HG03135 (cell line): ENCODE results near the gene ABHD5.
"Not testable (repeated sequence)": the region's sequence is repeated elsewhere in the genome, so short reads cannot be mapped to it uniquely, and the experiment has no call there.

Experiments
- ATAC-seq: cut with Tn5 transposase; IDR thresholded peaks from one replicate; pipeline ENCODE4 v1.9.1; 2021; ENCODE audit warnings: mild to moderate bottlenecking, moderate library complexity; ENCODE audit not compliant: unreplicated experiment

Gene ABHD5

DNA sequence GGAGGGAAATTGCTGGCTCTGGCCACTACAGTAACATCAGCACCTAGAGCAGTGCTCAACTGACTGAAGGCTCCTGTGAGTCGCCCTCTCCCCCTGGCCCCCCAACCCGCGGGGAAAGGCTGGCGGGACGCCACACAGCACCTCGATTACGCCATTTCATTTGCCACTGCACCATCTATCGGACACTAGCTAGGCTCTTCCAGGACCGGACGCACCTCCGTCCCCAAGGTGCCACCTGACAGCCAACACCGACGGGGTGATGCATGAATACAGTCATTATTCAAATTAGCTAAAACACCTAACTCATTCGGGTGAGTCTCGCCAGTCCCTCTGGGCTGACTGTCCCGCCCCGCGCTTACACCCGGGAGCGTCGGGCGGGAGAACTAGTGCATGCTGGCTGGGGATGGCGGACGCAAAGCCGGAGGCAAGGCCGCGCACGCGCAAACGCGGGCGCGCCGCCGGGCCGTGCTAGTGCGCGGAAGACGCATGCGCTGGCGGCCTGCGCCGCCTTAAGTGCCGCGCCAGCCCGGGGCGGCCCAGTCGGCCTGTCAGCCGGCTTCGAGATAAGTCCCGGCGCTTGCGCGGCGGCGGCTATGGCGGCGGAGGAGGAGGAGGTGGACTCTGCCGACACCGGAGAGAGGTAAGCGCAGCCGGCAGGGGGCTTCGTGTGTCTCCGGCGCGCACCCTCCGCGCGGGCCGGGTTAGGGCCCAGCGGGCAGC is at the start of gene ABHD5:
Gene ABHD5 (plus strand): TSS at position 539 of the 720 bp plus-strand sequence. CDS start 55 bp downstream, at position 594.
- peak; percentile 80 for ATAC-seq

DNA sequence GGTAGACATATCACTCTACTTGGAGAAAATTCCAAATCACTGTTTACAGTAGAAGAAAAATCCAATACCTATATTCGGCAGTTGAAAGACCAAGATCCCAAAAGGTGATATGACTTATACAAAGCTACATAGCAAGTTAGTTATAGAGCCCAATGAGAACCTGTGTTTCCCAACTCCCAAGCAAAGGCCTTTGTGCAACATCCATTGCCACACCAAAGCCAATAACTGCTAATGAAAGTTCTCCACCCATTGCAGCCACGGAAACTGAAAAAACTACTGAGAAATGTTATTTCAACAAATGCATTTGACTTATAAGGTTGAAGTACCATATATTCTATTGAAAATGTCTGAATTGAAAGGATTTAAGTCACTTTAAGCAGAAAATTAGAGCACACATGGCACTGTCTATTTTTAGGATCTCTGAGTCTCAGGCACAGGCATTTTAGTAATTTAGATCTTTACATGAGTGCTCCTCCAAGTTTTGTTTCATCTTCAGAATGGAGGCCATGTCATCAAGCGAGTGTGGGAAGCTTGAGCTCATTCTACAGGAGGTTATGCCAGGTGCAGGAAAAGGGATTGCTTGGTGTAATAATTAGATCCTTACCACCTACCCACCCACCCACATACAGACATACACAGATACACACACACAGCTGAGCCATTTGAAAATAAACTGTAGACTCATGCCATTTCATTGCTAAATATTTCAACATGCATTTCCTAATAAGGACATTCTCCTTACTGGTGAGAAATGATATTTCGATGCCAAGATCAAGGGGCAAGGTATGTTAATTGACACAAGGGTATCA is 49.2 kb upstream of the ABHD5 start:
- ATAC-seq = no peak

DNA sequence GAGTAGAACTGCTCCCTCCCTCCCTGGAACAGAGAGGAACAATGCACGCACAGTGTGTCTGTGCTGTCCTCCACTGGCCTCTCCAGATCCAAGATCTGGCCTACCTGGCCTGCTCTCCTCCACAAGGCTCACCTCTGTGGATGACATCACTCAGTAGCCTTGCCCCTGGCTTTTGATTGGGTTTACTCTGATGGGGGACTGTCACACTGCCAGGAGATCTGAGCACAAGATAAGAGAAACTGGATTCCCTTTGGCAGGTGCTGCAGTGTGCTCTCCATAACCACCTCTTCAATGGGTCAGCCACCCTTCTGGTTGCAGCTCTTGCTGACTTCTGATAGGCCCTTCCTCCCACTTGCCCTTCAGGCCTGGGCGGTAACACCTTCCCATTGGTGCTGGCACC is 46.3 kb upstream of the ABHD5 start:
- no peak for ATAC-seq

DNA sequence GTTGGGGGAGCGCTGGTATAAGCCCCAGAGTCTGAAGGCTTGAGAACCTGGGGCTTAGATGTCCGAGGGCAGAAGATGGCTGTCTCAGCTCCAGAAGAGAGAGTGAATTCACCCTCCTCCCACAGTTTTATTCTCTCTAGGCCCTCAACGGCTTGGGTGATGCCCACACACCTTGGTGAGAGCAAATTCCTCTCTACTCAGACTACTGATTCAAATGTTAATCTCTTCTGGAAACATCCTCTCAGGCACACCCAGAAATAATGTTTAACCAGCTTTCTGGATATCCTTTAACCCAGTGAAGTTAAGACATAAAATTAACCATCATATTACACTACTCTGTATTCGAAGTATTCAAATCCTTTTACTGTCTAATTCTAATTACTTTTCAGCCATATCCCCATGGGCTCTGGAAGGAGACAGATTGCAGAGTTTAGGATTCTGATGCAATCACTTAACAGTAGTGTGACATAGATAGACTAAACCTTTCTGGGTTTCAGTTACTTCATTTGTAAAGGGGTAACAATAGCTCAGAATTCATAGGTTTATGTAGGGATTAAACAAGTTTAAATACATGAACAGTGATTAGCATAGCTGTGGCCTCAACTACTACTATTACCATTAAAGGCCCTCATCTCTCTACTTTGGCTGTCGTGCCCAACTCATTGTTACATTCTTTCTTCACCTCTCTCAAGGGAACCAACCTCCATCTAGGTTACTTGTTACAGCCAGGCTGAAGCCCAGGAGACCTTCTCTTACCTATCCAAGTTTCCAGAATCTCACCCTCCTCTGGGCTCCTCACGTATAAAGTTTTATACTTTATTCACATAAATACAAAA is 43.2 kb upstream of the ABHD5 start:
- ATAC-seq = no peak

DNA sequence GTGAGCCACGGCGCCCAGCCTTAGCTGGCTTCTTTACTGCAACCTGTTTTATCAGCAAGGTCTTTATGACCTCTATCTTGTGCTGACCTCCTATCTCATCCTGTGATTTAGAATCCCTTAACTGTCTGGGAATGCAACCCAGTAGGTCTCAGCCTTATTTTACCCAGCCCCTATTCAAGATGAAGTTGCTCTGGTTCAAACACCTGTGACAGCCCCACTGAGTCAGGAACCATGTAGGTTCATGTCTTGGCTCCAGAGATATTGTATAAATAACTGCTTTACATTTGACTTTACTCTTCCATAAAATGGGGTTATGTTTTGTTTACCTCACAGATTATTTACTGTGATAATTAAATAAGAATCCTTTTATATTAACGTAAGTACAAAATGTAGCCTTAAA is 41.8 kb upstream of the ABHD5 start:
- no peak for ATAC-seq

DNA sequence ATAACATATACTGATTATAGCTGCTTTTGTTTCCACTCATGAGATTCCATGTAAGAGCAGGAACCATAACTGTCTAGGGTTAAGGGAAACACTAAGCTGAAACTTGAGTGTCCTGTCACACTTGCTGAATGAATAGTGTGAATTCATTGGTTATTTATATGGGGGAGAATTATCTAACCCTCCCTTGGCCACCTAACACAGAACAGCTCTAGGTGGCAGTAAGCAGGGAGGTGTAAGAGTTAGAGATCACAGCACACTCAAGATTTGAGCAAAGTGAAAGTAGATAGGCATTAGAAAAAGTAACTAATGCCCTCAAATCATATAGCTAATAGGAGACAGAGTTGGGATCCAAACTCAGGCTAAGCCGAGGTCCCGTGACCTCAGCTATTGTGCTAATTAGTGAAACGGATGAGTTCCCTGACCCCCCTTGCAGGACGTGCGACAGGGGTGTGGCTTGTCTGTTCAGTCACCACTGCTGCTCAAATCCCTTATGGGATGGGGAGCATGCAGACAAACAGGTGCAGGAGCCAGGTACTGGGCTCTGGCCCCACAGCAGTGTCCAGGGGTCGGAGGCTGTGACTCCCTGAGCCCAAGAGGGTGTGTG is 41.3 kb upstream of the ABHD5 start:
- no peak for ATAC-seq

DNA sequence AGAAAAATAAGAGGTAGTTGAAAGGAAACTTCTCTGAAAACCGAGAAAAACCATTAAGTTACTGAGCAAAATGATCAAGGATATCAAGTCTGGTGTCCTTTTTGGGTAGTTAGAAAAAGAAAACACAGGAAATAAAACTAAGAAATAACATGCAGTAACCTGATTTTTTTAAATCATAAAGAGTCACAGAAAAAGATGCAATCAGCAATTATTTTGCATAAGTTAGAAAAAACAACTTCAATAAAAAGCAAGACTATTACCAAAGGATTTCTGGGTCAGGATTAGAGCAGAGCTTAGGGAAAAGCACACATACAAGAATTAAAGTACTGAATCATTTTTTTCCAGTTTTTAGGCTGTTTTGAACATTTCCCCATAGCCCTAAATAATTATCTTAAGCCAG is 40.4 kb upstream of the ABHD5 start:
- ATAC-seq = no peak

DNA sequence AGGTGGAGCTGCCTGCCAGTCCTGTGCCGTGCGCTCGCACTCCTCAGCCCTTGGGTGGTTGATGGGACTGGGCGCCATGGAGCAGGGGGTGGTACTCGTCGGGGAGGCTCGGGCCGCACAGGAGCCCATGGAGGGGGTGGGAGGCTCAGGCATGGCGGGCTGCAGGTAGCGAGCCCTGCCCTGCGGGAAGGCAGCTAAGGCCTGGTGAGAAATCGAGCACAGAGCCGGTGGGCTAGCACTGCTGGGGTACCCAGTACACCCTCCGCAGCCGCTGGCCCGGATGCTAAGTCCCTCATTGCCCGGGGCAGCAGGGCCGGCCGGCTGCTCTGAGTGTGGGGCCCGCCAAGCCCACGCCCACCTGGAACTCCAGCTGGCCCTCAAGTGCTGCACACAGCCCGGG is 34.3 kb upstream of the ABHD5 start:
- not testable (repeated sequence) for ATAC-seq

DNA sequence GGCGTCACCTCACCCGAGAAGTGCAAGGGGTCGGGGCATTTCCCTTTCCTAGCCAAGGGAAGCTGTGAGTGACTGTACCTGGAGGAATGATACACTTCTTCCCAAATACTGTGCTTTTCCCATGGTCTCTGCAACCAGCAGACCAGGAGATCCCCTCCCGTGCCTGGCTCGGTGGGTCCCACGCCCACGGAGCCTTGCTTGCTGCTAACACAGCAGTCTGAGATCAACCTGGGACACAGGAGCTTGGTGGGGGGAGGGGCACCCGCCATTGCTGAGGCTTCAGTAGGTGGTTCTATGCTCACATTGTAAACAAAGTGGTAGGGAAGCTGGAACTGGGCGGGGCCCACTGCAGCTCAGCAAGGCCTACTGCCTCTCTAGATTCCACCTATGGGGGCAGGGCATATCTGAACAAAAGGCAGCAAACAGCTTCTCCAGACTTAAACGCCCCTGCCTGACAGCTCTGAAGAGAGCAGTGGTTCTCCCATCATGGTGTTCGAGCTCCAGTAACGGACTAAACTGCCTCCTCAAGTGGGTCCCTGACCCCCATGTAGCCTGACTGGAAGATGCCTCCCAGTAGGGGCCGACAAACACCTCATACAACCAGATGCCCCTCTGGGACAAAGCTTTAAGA is 31.4 kb upstream of the ABHD5 start:
- ATAC-seq = no peak

DNA sequence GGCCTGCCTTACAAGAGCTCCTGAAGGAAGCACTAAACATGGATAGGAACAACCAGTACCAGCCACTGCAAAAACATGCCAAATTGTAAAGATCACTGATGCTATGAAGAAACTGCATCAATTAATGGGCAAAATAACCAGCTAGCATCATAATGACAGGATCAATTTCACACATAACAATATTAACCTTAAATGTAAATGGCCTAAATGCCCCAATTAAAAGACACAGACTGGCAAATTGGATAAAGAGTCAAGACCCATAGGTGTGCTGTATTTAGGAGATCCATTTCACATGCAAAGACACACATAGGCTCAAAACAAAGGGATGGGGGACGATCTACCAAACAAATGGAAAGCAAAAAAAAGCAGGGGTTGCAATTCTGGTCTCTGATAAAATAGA is 29.4 kb upstream of the ABHD5 start:
- ATAC-seq = not testable (repeated sequence)

DNA sequence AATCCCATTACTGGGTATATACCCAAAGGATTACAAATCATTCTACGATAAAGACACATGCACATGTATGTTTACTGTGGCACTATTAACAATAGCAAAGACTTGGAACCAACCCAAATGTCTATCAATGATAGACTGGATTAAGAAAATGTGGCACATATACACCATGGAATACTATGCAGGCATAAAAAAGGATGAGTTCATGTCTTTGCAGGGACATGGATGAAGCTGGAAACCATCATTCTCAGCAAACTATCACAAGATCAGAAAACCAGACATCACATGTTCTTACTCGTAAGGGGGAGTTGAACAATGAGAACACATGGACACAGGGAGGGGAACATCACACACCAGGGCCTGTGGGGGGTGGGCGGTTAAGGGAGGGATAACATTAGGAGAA is 25.7 kb upstream of the ABHD5 start:
- ATAC-seq = not testable (repeated sequence)

DNA sequence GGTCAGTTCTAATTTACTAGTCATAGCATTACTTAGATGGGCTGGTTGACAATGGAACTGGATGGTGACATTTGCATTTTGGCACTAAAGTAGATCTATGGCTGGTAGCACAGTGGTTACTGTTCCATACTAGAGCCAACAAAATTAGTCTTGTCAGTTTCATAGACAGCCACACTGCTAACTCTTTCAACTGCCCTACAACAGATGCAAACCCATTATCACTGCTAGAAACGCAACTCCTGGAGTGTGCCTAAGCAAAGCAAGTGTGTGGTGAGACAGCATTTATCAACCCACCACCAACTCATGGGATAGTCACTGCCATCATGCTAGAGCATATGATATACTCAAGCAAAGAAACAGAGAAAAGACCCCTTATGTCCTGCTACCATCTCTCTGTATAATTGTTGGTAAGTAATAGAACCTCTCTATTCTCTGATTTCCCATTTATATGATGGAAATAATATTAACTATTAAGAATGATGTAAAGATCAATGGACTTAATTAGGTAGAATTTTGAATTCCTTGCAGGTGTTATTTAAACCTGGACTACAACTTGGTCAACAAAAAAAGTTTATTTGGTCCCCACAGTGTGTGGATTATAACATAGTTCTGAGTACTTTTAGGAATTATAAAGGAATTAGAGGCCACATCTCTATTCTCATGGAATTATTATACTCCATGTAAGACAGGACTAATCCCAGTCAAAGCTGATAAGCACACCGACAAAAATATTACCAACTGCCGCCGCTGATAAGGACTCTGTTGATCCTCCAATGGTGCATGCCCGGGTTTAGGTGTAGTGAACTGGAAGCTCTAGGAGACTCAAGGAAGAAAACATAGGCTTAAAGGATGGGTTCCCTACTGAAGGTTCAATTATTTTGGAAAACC is 19.9 kb upstream of the ABHD5 start:
- no peak for ATAC-seq

DNA sequence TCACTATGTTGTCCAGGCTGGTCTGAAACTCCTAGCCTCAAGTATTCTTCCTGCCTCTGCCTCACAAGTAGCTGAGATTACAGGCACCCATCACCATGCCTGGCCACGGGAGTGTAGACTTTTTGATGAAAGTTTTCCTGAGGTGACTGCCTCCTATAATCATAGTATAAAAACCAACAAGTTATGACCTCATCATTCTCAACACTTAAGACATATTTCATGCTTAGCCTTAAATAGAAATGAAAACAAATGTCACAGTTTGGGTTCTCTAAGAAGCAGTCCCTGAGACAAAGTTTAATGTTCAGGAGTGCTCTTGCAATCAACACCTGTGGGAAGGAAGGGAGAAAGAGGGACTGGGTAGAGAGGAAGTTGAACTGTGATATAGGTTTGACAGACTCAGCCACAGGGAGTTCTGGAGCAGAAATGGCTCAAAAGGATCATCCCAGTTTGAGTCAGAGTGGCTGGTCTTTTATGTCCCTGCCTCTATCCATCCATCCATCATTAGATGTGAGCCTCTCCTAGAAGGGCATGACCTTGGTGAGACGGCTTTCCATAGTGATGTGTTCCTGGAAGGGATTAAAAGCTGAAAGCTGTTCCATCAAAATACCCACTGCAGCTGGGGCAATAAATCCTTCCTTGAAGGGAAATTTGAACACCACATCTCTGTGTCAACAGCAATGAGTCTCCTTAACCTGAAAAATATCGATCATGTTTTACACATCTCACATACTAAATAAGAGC is 16.2 kb upstream of the ABHD5 start:
- ATAC-seq = no peak

DNA sequence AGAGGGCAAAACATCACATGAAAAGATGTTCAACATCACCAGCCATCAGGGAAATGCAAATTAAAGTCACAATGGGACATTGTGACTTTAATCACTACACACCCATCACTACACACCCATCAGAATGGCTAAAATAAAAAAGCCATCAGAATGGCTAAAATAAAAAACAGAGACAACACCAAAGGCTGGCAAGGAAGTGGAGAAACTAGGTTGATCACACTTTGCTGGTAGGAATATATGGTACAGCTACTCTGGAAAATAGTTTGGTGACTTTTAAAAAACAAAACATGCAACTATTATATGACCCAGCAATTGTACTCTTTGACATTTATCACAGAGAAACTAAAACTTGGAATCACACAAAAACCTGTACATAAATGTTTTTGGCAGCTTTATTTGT is 15.1 kb upstream of the ABHD5 start:
- ATAC-seq = no peak

DNA sequence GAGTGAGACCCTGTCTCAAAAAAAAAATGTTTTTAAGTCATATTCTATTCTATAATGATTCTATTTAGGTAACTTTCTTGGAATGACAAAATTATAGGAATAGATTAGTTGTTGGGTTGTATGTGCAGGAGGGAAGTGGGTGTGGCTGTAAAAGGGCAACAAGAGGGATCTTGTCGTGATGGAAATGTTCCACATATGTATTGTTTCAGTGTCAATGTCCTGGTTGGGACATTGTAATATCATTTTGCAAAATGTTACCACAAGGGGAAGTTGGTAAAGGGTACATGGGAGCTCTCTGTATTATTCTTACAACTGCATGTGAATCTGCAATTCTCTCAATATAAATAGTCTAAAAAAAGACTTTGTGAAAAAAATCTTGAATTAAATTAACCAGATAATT is 14.3 kb upstream of the ABHD5 start:
- ATAC-seq = no peak

DNA sequence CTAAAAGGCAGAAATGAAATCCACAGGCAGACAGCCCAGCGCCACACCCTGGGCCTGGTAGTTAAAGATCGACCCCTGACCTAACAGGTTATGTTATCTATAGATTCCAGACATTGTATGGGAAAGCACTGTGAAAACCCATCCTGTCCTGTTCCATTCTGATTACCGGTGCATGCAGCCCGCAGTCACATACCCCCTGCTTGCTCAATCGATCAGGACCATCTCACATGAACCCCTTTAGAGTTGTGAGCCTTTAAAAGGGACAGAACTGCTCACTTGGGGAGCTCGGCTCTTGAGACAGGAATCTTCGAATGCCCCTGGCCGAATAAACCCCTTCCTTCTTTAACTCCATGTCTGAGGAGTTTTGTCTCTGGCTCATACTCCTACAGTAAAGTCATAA is 12.4 kb upstream of the ABHD5 start:
- ATAC-seq = not testable (repeated sequence)

DNA sequence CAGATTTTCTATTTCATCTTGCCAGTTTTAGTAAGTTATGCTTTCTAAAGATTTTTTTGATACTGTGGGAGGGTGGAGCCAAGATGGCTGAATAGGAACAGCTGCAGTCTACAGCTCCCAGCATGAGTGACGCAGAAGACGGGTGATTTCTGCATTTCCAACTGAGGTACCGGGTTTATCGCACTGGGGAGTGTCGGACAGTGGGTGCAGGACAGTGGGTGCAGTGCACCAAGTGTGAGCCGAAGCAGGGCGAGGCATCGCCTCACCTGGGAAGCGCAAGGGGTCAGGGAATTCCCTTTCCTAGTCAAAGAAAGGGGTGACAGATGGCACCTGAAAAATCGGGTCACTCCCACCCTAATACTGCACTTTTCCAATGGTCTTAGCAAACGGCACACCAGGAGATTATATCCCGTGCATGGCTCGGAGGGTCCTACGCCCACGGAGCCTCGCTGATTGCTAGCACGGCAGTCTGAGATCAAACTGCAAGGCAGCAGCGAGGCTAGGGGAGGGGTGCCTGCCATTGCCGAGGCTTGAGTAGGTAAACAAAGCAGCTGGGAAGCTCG is 11.8 kb upstream of the ABHD5 start:
- ATAC-seq = not testable (repeated sequence)

DNA sequence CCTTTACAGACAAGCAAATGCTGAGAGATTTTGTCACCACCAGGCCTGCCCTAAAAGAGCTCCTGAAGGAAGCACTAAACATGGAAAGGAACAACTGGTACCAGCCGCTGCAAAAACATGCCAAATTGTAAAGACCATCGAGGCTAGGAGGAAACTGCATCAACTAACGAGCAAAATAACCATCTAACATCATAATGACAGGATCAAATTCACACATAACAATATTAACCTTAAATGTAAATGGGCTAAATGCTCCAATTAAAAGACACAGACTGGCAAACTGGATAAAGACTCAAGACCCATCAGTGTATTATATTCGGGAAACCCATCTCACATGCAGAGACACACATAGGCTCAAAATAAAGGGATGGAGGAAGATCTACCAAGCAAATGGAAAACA is 9.9 kb upstream of the ABHD5 start:
- not testable (repeated sequence) for ATAC-seq

DNA sequence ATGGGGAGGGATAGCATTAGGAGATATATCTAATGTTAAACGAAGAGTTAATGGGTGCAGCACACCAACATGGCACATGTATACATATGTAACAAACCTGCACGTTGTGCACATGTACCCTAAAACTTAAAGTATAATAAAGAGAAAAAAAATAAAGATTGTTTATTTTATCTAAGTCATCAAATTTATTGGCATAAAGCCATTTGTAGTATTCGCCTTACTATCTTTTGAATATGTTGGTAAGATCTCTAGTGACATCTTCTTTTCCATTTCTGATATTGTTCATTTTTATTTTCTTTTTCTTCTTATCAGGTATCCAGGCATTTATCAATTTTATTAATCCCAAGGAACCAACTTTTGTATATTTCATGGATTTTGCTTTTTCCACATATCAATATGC is 5.8 kb upstream of the ABHD5 start:
- ATAC-seq = no peak
